ENCODE data around the gene CEACAM18.

GRCh38 chr19:51497666-51498065, 19.3 kb downstream of the CEACAM18 start:
- TF ChIP-seq POLR2AphosphoS5 (IDR thresholded peaks at IDR 0.05; ENCODE audit: insufficient read depth, low read depth, low read length) (no peak), JUN (IDR thresholded peaks at IDR 0.05; ENCODE audit: borderline replicate concordance, insufficient read depth, insufficient read length, low read depth) (no peak)
